DND-41 (cell line): ENCODE results near the gene TXK.

Source experiments
- ATAC-seq: fragments of 200-7000 bp; cut with Tn5 transposase; 3 replicates; pipeline ENCODE4 v1.9.1; 2021; ENCODE audit warnings: low read depth; ENCODE audit not compliant: insufficient read depth
- DNase-seq: peaks from one replicate; pipeline ENCODE4 v3.0.0-alpha.2; 2020
- H2AFZ ChIP-seq: 2 replicates; pipeline ENCODE4 v1.6.0; 2012; ENCODE audit warnings: low read depth, low read length
- H3K27ac ChIP-seq: 2 replicates; pipeline ENCODE4 v1.5.1; 2012; ENCODE audit warnings: low read length, inconsistent platforms
- H3K27me3 ChIP-seq: fragments of 200-600 bp; sonication (generic); 2 replicates; pipeline ENCODE4 v1.6.0; 2012; ENCODE audit warnings: low read length, mild to moderate bottlenecking, inconsistent platforms; ENCODE audit not compliant: insufficient read depth, poor library complexity
- H3K36me3 ChIP-seq: 2 replicates; pipeline ENCODE4 v1.5.1; 2012; ENCODE audit warnings: low read length, inconsistent platforms; ENCODE audit not compliant: insufficient read depth
- H3K4me1 ChIP-seq: 2 replicates; pipeline ENCODE4 v1.5.1; 2012; ENCODE audit warnings: mild to moderate bottlenecking, low read length; ENCODE audit not compliant: insufficient read depth
- H3K4me2 ChIP-seq: 2 replicates; pipeline ENCODE4 v1.6.0; 2012; ENCODE audit warnings: mild to moderate bottlenecking, moderate library complexity, low read length, inconsistent platforms; ENCODE audit not compliant: insufficient read depth
- H3K4me3 ChIP-seq, 2 experiments: fragments of 200-600 bp in 1 of 2; shearing (Covaris generic) in 1 of 2; 2 replicates each; pipeline ENCODE4 v1.5.1; 2012 to 2016; ENCODE audit warnings: inconsistent platforms in 2 of 2, low read length in 2 of 2, mild to moderate bottlenecking in 2 of 2, low read depth in 1 of 2, moderate library complexity in 1 of 2
- H3K79me2 ChIP-seq: 2 replicates; pipeline ENCODE4 v1.6.0; 2012; ENCODE audit warnings: low read length, inconsistent platforms; ENCODE audit not compliant: insufficient read depth
- H3K9ac ChIP-seq: 2 replicates; pipeline ENCODE4 v1.6.0; 2012; ENCODE audit warnings: low read depth, mild to moderate bottlenecking, inconsistent platforms, low read length, moderate library complexity
- H3K9me3 ChIP-seq: 2 replicates; pipeline ENCODE4 v1.5.1; 2012; ENCODE audit warnings: low read length, moderate library complexity, mild to moderate bottlenecking, inconsistent platforms; ENCODE audit not compliant: insufficient read depth, severe bottlenecking
- H4K20me1 ChIP-seq: 2 replicates; pipeline ENCODE4 v1.6.0; 2012; ENCODE audit warnings: low read length; ENCODE audit not compliant: insufficient read depth
- CTCF ChIP-seq: IDR thresholded peaks from 2 replicates; pipeline ENCODE4 v1.5.1; 2012; ENCODE audit warnings: borderline replicate concordance, low read length, moderate library complexity, mild to moderate bottlenecking; ENCODE audit not compliant: poor library complexity, severe bottlenecking; ENCODE audit errors: extremely low read depth
- EZH2 ChIP-seq: IDR thresholded peaks from 3 replicates; pipeline ENCODE4 v1.6.1; 2012; ENCODE audit warnings: borderline replicate concordance, low read depth, mild to moderate bottlenecking, moderate library complexity, low read length, inconsistent platforms; ENCODE audit not compliant: severe bottlenecking

Gene TXK

GRCh38 chr4:48031802-48032525 lies 102.1 kb downstream of the TXK start:
- H3K4me3 ChIP-seq: no peak overlapping the region
- H3K79me2 ChIP-seq: no peaks in the 10 kb centered on the region
- ATAC-seq: no peak
- no peaks in the 10 kb centered on the region for H3K36me3 ChIP-seq
- no peaks in the 10 kb centered on the region for H3K4me1 ChIP-seq
- H3K9ac ChIP-seq: no peak overlapping the region
- DNase-seq: no peak
- TF ChIP-seq EZH2 (no peak), CTCF (no peak)
- no peaks in the 10 kb centered on the region for H3K9me3 ChIP-seq
- no peak overlapping the region for H3K27ac ChIP-seq
- no peaks in the 10 kb centered on the region for H3K27me3 ChIP-seq
- H3K4me2 ChIP-seq: no peak overlapping the region
- no peaks in the 10 kb centered on the region for H4K20me1 ChIP-seq
- H2AFZ ChIP-seq: no peak overlapping the region

- H3K27ac ChIP-seq: no peak overlapping the region
- no peak overlapping the region for H3K9ac ChIP-seq
- H4K20me1 ChIP-seq: no peaks in the 10 kb centered on the region
- no peak for ATAC-seq
- H2AFZ ChIP-seq: no peak overlapping the region
- no peak overlapping the region for H3K4me2 ChIP-seq
- H3K4me3 ChIP-seq: no peak overlapping the region
- DNase-seq: no peak
- TF ChIP-seq EZH2 (no peak), CTCF (no peak)
- H3K4me1 ChIP-seq: no peaks in the 10 kb centered on the region
- H3K27me3 ChIP-seq: no peaks in the 10 kb centered on the region
- H3K36me3 ChIP-seq: no peaks in the 10 kb centered on the region
- H3K79me2 ChIP-seq: no peaks in the 10 kb centered on the region
- no peaks in the 10 kb centered on the region for H3K9me3 ChIP-seq
Observed at GRCh38 chr4:48030470-48030869, 103.6 kb downstream of the TXK start.

GRCh38 chr4:48028696-48029095 lies 105.4 kb downstream of the TXK start:
- Histone ChIP-seq H3K4me2 (no peak overlapping the region), H3K9me3 (no peaks in the 10 kb centered on the region), H3K9ac (no peak overlapping the region), H3K4me1 (no peaks in the 10 kb centered on the region), H3K4me3 (no peak overlapping the region), H3K36me3 (no peaks in the 10 kb centered on the region), H3K27ac (no peak overlapping the region), H2AFZ (no peak overlapping the region), H4K20me1 (no peaks in the 10 kb centered on the region), H3K27me3 (no peaks in the 10 kb centered on the region), H3K79me2 (no peaks in the 10 kb centered on the region)
- ATAC-seq: no peak
- TF ChIP-seq EZH2 (no peak), CTCF (no peak)
- no peak for DNase-seq
